Vagina (tissue), 2 donors: ENCODE data around the gene KRTAP5-7.

Experiments used
- CTCF ChIP-seq, 3 experiments: fragments of 450-650 bp in 2 of 3; fragments of 200-600 bp in 1 of 3; sonication (generic) in 1 of 3; IDR thresholded peaks; one replicate each; pipeline ENCODE4 v1.5.1; 2017 to 2019; ENCODE audit warnings: antibody characterized with exemption in 3 of 3, mild to moderate bottlenecking in 2 of 3, moderate library complexity in 2 of 3
- POLR2A ChIP-seq, 2 donors: fragments of 450-650 bp; IDR thresholded peaks; one replicate each; pipeline ENCODE4 v1.6.1; 2017; ENCODE audit warnings: antibody characterized with exemption in 2 of 2, mild to moderate bottlenecking in 2 of 2, moderate library complexity in 2 of 2

GRCh38 chr11:71525938-71526495 is 1.1 kb upstream of the KRTAP5-7 start:
- no peak for TF ChIP-seq CTCF (IDR thresholded peaks at IDR 0.05)
- TF ChIP-seq POLR2A (IDR thresholded peaks at IDR 0.05), result no peak
